Neuronal stem cell (in vitro differentiated cells): ENCODE measurements around the gene ST7L.

Source experiments
- DNase-seq: peaks from one replicate; pipeline ENCODE4 v3.0.0-alpha.2; 2013; ENCODE audit warnings: low spot score
- H2AFZ ChIP-seq: one replicate; pipeline ENCODE4 v1.6.1; 2013; ENCODE audit warnings: mild to moderate bottlenecking, low read length, inconsistent platforms
- H2AK5ac ChIP-seq: 2 replicates; pipeline ENCODE4 v1.6.1; 2013; ENCODE audit warnings: low read depth, mild to moderate bottlenecking, inconsistent platforms, low read length, moderate library complexity, mixed read lengths
- H2BK120ac ChIP-seq: 2 replicates; pipeline ENCODE4 v1.6.1; 2013; ENCODE audit warnings: low read depth, mild to moderate bottlenecking, inconsistent platforms, low read length, moderate library complexity, mixed read lengths
- H2BK12ac ChIP-seq: one replicate; pipeline ENCODE4 v1.6.1; 2013; ENCODE audit warnings: low read length, inconsistent platforms
- H2BK15ac ChIP-seq: 2 replicates; pipeline ENCODE4 v1.6.1; 2013; ENCODE audit warnings: mild to moderate bottlenecking, low read length, inconsistent platforms, mixed read lengths
- H2BK5ac ChIP-seq: one replicate; pipeline ENCODE4 v1.6.1; 2013; ENCODE audit warnings: inconsistent platforms, mild to moderate bottlenecking, low read length, moderate library complexity
- H3K14ac ChIP-seq: one replicate; pipeline ENCODE4 v1.6.1; 2013; ENCODE audit warnings: low read length, inconsistent platforms
- H3K18ac ChIP-seq: 2 replicates; pipeline ENCODE4 v1.6.1; 2013; ENCODE audit warnings: low read length, inconsistent platforms
- H3K23ac ChIP-seq: 2 replicates; pipeline ENCODE4 v1.6.1; 2013; ENCODE audit warnings: low read depth, mild to moderate bottlenecking, mixed read lengths, low read length, inconsistent platforms; ENCODE audit not compliant: poor library complexity
- H3K27ac ChIP-seq: replicated peaks from 3 replicates; pipeline ENCODE4 v1.5.1; 2013; ENCODE audit warnings: low read length, inconsistent platforms
- H3K27me3 ChIP-seq, 3 experiments: 2 replicates each; pipeline ENCODE4 v1.6.1; 2013; ENCODE audit warnings: low read length in 3 of 3, mild to moderate bottlenecking in 2 of 3, inconsistent platforms in 1 of 3, low read depth in 1 of 3, mixed read lengths in 1 of 3, moderate library complexity in 1 of 3; ENCODE audit not compliant: control insufficient read depth in 3 of 3, insufficient read depth in 3 of 3
- H3K36me3 ChIP-seq, 2 donors: replicated peaks in 1 of 2; 2 replicates each; pipeline ENCODE4 v1.6.1; 2013; ENCODE audit warnings: low read length in 2 of 2; ENCODE audit not compliant: control insufficient read depth in 2 of 2, insufficient read depth in 2 of 2
- H3K4ac ChIP-seq: 2 replicates; pipeline ENCODE4 v1.6.1; 2013; ENCODE audit warnings: inconsistent platforms, mild to moderate bottlenecking, low read length, moderate library complexity
- H3K4me1 ChIP-seq, 2 donors: 1 replicate in 1 of 2; 2 replicates in 1 of 2; pipeline ENCODE4 v1.6.1; 2013; ENCODE audit warnings: low read length in 2 of 2, low read depth in 1 of 2; ENCODE audit not compliant: control insufficient read depth in 2 of 2, insufficient read depth in 1 of 2
- H3K4me2 ChIP-seq: one replicate; pipeline ENCODE4 v1.6.1; 2013; ENCODE audit warnings: mild to moderate bottlenecking, low read length, inconsistent platforms; ENCODE audit not compliant: insufficient read depth, poor library complexity, severe bottlenecking
- H3K4me3 ChIP-seq, 2 donors: 2 replicates each; pipeline ENCODE4 v1.5.1; 2013; ENCODE audit warnings: low read length in 2 of 2, mild to moderate bottlenecking in 2 of 2, inconsistent platforms in 1 of 2, moderate library complexity in 1 of 2
- H3K79me1 ChIP-seq: one replicate; pipeline ENCODE4 v1.6.1; 2013; ENCODE audit warnings: low read depth, mild to moderate bottlenecking, inconsistent platforms, low read length, moderate library complexity
- H3K9ac ChIP-seq: one replicate; pipeline ENCODE4 v1.6.1; 2013; ENCODE audit warnings: mild to moderate bottlenecking, low read depth, low read length, inconsistent platforms; ENCODE audit not compliant: poor library complexity
- H3K9me3 ChIP-seq, 2 donors: replicated peaks in 1 of 2; 2 replicates each; pipeline versions ENCODE3 to v1.6.1; 2013; ENCODE audit warnings: low read length in 2 of 2, mild to moderate bottlenecking in 2 of 2, inconsistent platforms in 1 of 2, low read depth in 1 of 2, mixed read lengths in 1 of 2, moderate library complexity in 1 of 2; ENCODE audit not compliant: control insufficient read depth in 2 of 2, insufficient read depth in 1 of 2
- H4K8ac ChIP-seq: one replicate; pipeline ENCODE4 v1.6.1; 2013; ENCODE audit warnings: low read depth, mild to moderate bottlenecking, inconsistent platforms, low read length, moderate library complexity
- H4K91ac ChIP-seq: one replicate; pipeline ENCODE4 v1.6.1; 2013; ENCODE audit warnings: low read length, low read depth, mild to moderate bottlenecking, inconsistent platforms; ENCODE audit not compliant: poor library complexity
- WGBS, 2 donors: extraction: QIAGEN DNeasy Blood & Tissue Kit; methylation state at CpG; one replicate each; pipeline ENCODE4 v1.1.7; 2013; ENCODE audit warnings: missing lambda C conversion rate in 2 of 2, mixed read lengths in 1 of 2; ENCODE audit not compliant: insufficient read length in 2 of 2, insufficient replicate concordance in 1 of 2; ENCODE audit errors: extremely low coverage in 2 of 2; 5-methylcytosine and 5-hydroxymethylcytosine counted together

The ST7L gene

DNA sequence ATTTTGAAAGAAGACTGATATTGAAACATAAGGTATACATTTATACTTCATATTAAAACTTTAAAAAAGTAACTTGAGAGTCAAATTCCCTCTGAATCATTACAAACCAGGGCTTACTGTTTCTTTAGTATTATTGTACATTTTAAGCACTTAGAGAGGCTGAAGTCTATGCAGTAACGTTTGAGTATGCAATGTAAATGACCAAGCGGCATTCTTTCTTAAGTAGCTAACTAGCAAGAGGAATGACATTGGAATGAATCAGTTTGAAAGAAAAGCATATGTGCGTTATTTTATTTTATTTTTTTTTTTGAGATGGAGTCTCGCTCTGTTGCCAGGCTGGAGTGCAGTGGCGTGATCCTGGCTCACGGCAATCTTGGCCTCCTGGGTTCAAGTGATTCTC, 85.9 kb downstream of the ST7L start:
- Histone ChIP-seq H3K23ac (no peak overlapping the region), H3K9ac (no peak overlapping the region), H3K4me3 (no peak overlapping the region), H2AK5ac (no peak overlapping the region), H3K4ac (no peak overlapping the region), H3K27me3 (no peaks in the 10 kb centered on the region), H2BK120ac (no peak overlapping the region), H2BK5ac (no peak overlapping the region), H4K91ac (no peak overlapping the region), H2AFZ (no peak overlapping the region), H3K4me2 (no peak overlapping the region), H3K36me3 (peaks cover 0 to 48% of the 10 kb centered on the region in 2 donors), H3K14ac (no peak overlapping the region), H3K79me1 (no peaks in the 10 kb centered on the region), H3K27ac (no peak overlapping the region), H3K18ac (no peak overlapping the region), H3K9me3 (peaks cover 0 to 4% of the 10 kb centered on the region in 2 donors), H4K8ac (no peak overlapping the region), H2BK15ac (no peak overlapping the region), H3K4me1 (peaks cover 4 to 13% of the 10 kb centered on the region in 2 donors), H2BK12ac (no peak overlapping the region)
- DNase-seq: no peak
- WGBS, 2 donors: no CpG with 5 or more reads among the region's 6 CpGs

DNA sequence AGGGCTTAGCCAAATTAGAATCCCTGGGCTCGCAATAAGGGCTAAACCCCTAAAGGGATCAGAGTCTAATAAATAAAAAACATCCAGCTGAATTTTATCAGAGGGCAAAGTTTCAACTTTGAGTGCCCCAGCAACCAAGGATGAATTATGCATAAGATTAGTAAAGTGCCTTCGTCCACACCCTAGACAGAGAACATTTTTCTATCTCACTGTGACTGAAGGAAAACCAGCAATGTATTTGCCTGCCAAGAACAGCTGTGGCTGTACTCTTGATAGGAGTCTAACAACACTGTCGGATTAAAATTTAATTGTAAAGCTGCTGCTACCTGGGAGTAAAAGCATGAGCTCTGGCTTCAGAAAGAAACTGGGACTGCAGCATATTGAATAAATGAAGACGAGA, 86.9 kb downstream of the ST7L start:
- DNase-seq: no peak
- no peak overlapping the region for H3K23ac ChIP-seq
- H2BK120ac ChIP-seq: no peak overlapping the region
- H2BK15ac ChIP-seq: no peak overlapping the region
- H3K4me2 ChIP-seq: no peak overlapping the region
- H2BK12ac ChIP-seq: no peak overlapping the region
- H3K4me3 ChIP-seq: no peak overlapping the region
- H3K4ac ChIP-seq: no peak overlapping the region
- no peak overlapping the region for H2BK5ac ChIP-seq
- H3K27ac ChIP-seq: no peak overlapping the region
- H3K14ac ChIP-seq: no peak overlapping the region
- no peak overlapping the region for H4K8ac ChIP-seq
- H4K91ac ChIP-seq: no peak overlapping the region
- H3K36me3 ChIP-seq: peaks cover 0 to 42% of the 10 kb centered on the region in 2 donors
- H2AK5ac ChIP-seq: no peak overlapping the region
- no CpG with 5 or more reads among the region's 4 CpGs for WGBS, 2 donors
- no peak overlapping the region for H2AFZ ChIP-seq
- H3K79me1 ChIP-seq: no peaks in the 10 kb centered on the region
- no peak overlapping the region for H3K18ac ChIP-seq
- peaks cover 0 to 4% of the 10 kb centered on the region in 2 donors for H3K9me3 ChIP-seq
- H3K9ac ChIP-seq: no peak overlapping the region
- no peaks in the 10 kb centered on the region for H3K27me3 ChIP-seq
- peaks cover 12 to 22% of the 10 kb centered on the region in 2 donors for H3K4me1 ChIP-seq

- H3K79me1 ChIP-seq: no peaks in the 10 kb centered on the region
- H3K36me3 ChIP-seq: peaks cover 0 to 48% of the 10 kb centered on the region in 2 donors
- H3K4ac ChIP-seq: no peak overlapping the region
- H3K4me3 ChIP-seq: no peak overlapping the region
- H3K18ac ChIP-seq: no peak overlapping the region
- no peak overlapping the region for H4K8ac ChIP-seq
- no peak overlapping the region for H2AFZ ChIP-seq
- no peak overlapping the region for H3K14ac ChIP-seq
- no peak overlapping the region for H3K9ac ChIP-seq
- no peak overlapping the region for H2AK5ac ChIP-seq
- no peak overlapping the region for H2BK120ac ChIP-seq
- H2BK15ac ChIP-seq: no peak overlapping the region
- H3K27ac ChIP-seq: no peak overlapping the region
- no peak overlapping the region for H3K23ac ChIP-seq
- H3K27me3 ChIP-seq: no peaks in the 10 kb centered on the region
- no peak for DNase-seq
- peaks cover 0 to 4% of the 10 kb centered on the region in 2 donors for H3K9me3 ChIP-seq
- no peak overlapping the region for H2BK12ac ChIP-seq
- H3K4me2 ChIP-seq: no peak overlapping the region
- no peak overlapping the region for H4K91ac ChIP-seq
- H2BK5ac ChIP-seq: no peak overlapping the region
- peaks cover 16 to 26% of the 10 kb centered on the region in 2 donors for H3K4me1 ChIP-seq
Measured at GRCh38 chr1:112530832-112531231, 88.1 kb downstream of the ST7L start.

GRCh38 chr1:112529301-112529700, 89.6 kb downstream of the ST7L start:
- DNase-seq: no peak
- H3K14ac ChIP-seq: no peak overlapping the region
- no peaks in the 10 kb centered on the region for H3K79me1 ChIP-seq
- H2BK120ac ChIP-seq: no peak overlapping the region
- H3K9me3 ChIP-seq: peaks cover 0 to 4% of the 10 kb centered on the region in 2 donors
- no peak overlapping the region for H2BK12ac ChIP-seq
- H3K4ac ChIP-seq: no peak overlapping the region
- peaks cover 25 to 28% of the 10 kb centered on the region in 2 donors for H3K4me1 ChIP-seq
- no peak overlapping the region for H3K4me2 ChIP-seq
- H2BK5ac ChIP-seq: no peak overlapping the region
- no peak overlapping the region for H3K27ac ChIP-seq
- H3K23ac ChIP-seq: no peak overlapping the region
- H3K27me3 ChIP-seq: no peaks in the 10 kb centered on the region
- H2AK5ac ChIP-seq: no peak overlapping the region
- no peak overlapping the region for H2AFZ ChIP-seq
- H3K4me3 ChIP-seq: no peak overlapping the region
- H4K8ac ChIP-seq: no peak overlapping the region
- H3K18ac ChIP-seq: no peak overlapping the region
- H3K9ac ChIP-seq: no peak overlapping the region
- H3K36me3 ChIP-seq: peaks cover 0 to 50% of the 10 kb centered on the region in 2 donors
- no peak overlapping the region for H4K91ac ChIP-seq
- H2BK15ac ChIP-seq: no peak overlapping the region
